Stimulated activated CD4-positive, alpha-beta T cell treated with anti-CD3 and anti-CD28 coated beads, Interleukin-1b, Interleukin-23, amount 100 ng/mL, for 4 hours (primary cell): ENCODE measurements around the gene CNEP1R1.
A peak's percentile ranks its signal among the peaks of the same experiment; 100 is the strongest.
"Not testable (repeated sequence)": the region's sequence is repeated elsewhere in the genome, so short reads cannot be mapped to it uniquely, and the experiment has no call there.

Source experiments
- DNase-seq, 2 donors: peaks; one replicate each; pipeline ENCODE4 v3.0.0-alpha.2; 2020; ENCODE audit warnings: low read depth in 2 of 2

The CNEP1R1 gene, protein sequence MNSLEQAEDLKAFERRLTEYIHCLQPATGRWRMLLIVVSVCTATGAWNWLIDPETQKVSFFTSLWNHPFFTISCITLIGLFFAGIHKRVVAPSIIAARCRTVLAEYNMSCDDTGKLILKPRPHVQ

GRCh38 chr16:50024684-50025536, at the start of gene CNEP1R1:
CNEP1R1 (plus strand) TSS chr16:50025225; CDS start chr16:50025316, 91 bp downstream.
- DNase-seq: peak; percentile 84 to 86

GRCh38 chr16:49977427-49977826, 47.6 kb upstream of the CNEP1R1 start:
- DNase-seq: no peak

GRCh38 chr16:49978569-49979326, 46.3 kb upstream of the CNEP1R1 start:
- DNase-seq: no peak

GRCh38 chr16:49980166-49980565, 44.9 kb upstream of the CNEP1R1 start:
- DNase-seq: no peak

GRCh38 chr16:49986351-49987124, 38.5 kb upstream of the CNEP1R1 start:
- no peak for DNase-seq

- no peak for DNase-seq
Measured at GRCh38 chr16:49987381-49987780, 37.6 kb upstream of the CNEP1R1 start.

DNA sequence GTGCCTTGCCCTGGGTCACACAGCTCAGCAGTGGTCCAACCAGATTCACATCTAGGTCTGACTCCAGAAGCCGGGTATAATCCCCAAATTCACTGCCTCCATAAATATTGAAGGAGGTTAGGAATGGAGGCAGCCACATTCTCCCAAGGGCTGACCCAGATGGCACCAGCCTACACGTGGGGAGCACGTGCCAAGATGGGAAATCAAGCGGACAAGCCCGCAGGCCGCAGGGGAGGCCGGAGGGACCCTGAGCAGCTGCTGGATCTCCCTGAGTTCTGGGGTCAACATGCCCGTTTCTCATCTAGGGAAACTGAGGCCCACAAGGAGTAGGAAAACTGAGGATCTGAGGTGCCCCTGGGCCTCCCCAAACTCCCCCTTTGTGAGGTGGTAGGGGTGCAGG, 32.2 kb upstream of the CNEP1R1 start:
- no peak for DNase-seq

GRCh38 chr16:49993579-49993978, 31.4 kb upstream of the CNEP1R1 start:
- no peak for DNase-seq

- DNase-seq: no peak
Measured at GRCh38 chr16:49994006-49994405, 31.0 kb upstream of the CNEP1R1 start.

GRCh38 chr16:49995720-49996119, 29.3 kb upstream of the CNEP1R1 start:
- no peak for DNase-seq

- DNase-seq: no peak
Measured at GRCh38 chr16:49997721-49998251, 27.2 kb upstream of the CNEP1R1 start.

DNA sequence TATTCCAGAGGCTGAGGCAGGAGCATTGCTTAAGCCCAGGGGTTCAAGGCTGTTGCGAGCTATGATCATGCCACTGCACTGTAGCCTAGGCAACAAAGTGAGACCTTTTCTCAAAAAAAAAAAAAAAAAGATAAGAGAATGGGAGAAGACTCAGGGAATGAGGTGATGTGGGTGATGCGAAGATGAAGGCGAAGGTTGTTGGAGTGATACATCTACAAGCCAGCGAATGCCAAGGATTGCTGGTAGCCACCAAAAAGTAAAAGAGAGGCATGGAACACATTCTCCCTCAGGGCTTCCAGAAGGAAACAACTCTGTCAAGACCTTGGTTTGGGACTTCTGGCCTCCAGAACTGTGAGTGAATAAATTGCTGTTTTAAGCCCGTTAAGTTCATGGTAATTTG, 26.0 kb upstream of the CNEP1R1 start:
- no peak for DNase-seq

DNA sequence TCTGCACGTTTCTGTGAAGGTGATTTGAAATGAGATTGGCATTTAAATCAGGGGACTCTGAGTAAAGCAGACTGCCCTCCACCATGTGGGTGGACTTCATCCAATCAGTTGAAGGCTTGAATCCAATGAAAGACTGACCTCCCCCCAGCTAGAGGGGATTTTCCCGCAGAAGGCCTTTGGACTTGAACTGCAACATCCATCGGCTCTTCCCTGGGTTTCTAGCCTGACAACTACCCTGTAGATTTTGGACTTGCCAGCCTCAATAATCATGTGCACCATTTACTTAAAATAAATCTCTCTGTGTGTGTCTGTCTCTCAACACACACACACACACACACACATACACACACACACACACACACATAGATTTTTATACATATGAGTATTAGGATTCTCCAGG, 23.9 kb upstream of the CNEP1R1 start:
- no peak for DNase-seq

DNA sequence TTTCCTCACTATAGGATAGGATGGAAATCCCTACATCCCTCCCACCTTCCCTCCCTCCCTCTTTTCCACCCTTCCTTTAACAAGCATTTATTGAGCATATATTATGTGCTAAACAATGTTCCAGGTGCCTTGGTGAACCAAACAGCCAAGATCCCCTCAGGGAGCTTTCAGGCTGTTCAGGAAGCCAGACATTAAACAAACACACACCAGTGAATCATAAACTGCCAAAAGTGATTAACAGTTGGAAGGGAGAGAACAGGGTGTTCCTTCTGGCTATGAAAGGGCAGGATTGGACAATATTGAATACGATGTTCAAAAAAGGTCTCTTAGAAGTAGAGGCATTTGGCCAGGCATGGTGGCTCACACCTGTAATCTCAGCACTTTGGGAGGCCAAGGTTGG, 22.8 kb upstream of the CNEP1R1 start:
- DNase-seq: no peak

- no peak for DNase-seq
Measured at GRCh38 chr16:50004239-50004638, 20.8 kb upstream of the CNEP1R1 start.

GRCh38 chr16:50006964-50007363, 18.1 kb upstream of the CNEP1R1 start:
- no peak for DNase-seq

DNA sequence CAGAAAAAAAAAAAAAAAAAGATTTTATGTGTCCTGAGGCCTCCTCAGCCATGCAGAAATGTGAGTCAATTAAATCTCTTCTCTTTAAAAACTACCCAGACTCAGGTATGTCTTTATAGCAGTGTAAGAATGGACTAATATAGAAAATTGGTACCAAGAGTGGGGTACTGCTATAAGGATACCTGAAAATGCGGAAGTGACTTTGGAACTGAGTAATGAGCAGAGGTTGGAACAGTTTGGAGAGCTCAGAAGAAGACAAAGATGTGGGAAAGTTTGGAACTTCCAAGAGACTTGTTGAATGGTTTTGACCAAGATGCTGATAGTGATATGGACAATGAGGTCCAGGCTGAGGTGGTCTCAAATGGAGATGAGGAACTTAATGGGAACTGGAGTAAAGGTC, 17.3 kb upstream of the CNEP1R1 start:
- no peak for DNase-seq

DNA sequence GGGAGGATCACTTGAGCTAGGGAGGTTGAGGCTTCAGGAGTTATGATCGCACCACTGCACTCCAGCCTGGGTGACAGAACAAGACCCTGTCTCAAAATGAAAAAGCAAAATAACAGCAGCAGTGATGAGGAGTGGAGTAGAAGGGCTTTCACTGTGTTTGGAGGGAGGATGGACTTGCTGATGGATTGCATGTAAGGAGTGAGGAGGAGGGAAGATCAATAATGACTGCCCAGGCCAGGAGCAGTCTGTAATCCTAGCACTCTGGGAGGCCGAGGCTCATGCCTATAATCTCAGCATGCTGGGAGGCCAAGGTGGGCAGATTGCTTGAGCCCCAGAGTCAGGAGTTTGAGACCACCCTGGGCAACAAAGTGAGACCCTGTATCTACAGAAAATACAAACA, 14.8 kb upstream of the CNEP1R1 start:
- no peak for DNase-seq

DNA sequence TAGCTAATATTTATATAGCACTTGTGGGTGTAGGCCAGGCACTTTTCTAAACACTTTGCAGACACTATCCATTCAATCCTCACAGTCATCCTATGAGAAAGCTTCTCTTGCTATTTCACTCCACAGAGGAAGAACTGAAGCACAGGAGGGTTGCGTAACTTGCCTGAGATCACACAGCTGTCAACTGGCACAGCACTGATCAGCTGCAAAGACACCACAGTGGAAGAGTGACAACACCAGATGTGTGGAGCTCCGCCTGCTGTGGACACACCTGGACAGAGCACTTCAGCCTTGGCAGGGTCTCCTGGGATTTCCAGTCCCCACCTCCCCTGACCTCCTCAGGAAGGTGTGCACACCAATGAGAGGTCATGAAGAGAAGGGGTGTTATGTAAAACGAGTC, 13.3 kb upstream of the CNEP1R1 start:
- no peak for DNase-seq

DNA sequence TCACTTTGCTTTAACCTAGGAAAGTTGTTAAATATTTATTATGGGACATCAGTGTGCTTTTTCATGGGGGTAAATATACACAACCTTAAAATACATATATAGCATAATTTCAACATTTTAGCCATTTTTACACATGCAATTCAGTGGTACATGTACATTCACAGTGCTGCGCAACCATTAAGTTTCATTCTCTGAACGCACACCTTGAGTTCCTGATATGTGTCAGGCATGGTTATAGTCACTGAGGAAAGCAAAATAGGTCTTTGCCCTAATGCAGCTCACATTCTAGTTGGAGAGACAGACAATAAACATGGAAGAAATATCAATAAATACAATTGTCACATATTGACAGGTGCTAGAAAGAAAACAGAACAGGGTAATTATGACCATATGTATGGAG, 12.8 kb upstream of the CNEP1R1 start:
- no peak for DNase-seq

- DNase-seq: not testable (repeated sequence)
Measured at GRCh38 chr16:50014211-50014610, 10.8 kb upstream of the CNEP1R1 start.

DNA sequence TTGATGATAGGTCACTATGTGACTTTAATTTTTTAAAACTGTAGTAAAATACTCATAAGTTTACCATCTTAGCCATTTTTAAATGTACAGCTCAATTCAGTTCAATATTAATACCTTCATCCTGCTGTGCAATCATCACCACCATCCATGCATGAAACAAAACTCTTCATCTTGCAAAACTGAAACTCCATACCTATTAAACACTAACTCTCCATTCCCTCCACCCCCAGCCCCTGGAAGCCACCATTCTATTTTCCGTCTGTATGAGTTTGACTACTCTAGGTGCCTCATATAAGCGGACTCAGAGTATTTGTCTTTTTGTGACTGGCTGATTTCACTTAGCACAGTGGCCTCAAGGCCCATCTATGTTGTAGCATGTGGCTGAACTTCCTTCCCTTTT, 9.4 kb upstream of the CNEP1R1 start:
- no peak for DNase-seq
